GM12873 (cell line): ENCODE results near the gene SNX27.

ENCODE experiments used
- CTCF ChIP-seq: IDR thresholded peaks from 2 replicates; pipeline ENCODE4 v1.5.1; 2012; ENCODE audit warnings: low read depth, mild to moderate bottlenecking, moderate library complexity, low read length, control low read depth; ENCODE audit not compliant: insufficient read depth; ENCODE audit errors: missing control alignments

The SNX27 gene

DNA sequence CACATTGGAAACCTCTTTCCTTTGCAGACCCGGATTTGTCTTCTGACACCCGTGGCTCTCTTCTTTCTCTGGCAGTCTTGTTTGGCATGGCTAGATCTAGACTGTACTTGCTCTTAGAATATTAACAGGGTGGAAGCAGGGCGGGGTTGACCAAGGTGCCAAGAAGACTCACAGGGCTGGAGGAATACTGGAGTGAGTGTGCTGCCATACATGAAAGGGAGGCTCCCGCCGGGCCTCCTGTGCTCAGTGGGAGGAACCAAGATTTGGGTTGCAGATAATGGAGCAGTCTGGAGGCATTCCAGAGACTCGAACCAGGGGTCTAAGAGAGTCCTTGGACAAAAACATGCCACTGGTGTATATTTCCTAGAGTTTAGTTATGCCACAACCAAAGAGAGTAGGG is 27.6 kb upstream of the SNX27 start:
- no peak for TF ChIP-seq CTCF

GRCh38 chr1:151584780-151585179 is 27.1 kb upstream of the SNX27 start:
- TF ChIP-seq CTCF, result no peak

DNA sequence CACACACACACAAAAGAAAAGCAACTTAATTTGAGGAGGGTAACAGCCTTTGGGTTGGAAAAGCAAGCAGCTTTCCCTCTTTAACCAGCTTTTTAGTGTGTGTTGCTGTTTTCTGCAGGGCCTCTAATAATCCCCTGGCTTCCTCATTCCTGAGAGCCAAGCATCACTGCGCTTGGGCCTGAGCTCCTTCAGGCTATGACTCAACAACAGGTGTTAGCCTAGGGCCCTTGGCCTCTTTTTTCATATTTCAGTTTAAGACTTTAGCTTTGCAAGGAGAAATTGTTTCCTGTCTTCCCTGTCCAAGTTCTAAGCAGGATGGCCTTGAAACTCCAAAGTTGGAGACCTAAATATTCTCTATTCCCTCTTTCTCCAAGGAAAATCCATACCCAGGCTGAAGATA is 26.2 kb upstream of the SNX27 start:
- TF ChIP-seq CTCF, result no peak

DNA sequence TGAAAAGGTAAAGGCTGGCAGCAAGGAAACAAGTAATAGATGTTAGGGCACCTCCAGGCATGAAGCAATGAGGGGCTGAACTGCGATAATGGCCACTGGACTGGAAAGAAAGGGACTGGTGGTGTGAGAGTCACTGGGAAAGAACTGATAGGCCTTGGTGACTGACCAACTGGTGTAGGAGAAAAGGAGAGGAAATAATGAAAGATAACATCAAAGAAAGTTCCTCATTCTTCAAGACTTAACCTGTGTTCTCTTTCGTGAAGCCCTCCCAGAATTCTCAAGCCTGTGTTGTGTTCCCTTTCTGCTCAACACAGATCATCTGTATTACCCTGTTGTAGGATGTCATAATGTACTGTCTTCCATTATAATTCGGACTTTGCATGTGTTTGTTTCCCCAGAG is 20.9 kb upstream of the SNX27 start:
- no peak for TF ChIP-seq CTCF

DNA sequence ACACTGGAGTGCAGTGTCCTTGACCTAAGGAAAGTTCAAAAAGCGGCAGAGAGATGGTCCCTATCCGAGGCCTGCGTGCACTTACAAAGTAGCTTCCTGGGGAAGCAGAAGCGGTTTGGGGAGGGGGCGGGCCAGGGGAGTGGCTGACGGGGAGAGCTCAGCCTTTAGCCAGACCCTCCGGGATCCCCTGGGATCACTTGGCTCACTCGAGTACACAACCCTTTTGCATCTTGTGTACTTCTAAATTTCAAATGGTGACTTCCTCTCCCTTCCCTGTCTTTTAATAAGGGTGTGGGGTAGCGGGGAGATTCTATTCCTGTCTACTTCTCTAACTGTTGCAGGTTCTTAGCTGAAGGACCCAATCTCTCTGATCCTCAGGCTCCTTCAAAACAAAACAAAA is 18.1 kb upstream of the SNX27 start:
- no peak for TF ChIP-seq CTCF

DNA sequence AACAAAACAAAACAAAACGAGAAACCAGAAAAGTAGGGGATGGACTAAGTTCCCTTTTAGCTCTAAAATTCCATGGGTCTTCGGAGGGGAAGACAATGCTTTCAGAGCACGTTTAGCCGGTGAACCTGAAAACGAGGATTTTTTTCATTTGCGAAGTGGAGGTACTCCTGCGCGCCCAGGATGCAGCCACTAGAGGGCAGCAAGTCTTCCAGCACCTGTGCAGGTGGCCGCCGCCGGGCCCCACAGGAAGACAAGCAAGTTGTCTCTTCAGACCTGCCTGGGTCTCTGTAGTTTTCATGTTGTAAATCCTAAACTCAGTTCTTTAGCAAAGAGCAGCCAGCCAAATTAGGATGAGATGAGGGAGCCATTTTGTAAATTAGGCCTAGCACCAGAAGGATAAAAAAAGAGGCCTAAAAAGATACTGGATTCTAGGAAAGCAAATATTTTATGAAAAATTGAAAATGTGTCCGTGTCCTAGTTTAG is 17.7 kb upstream of the SNX27 start:
- peak; percentile 96 for TF ChIP-seq CTCF

GRCh38 chr1:151596166-151596953 is 15.5 kb upstream of the SNX27 start:
- TF ChIP-seq CTCF, result no peak
